Measurements from ENCODE around the gene PREP. TPM values are rescaled to one million over a fixed set of nuclear protein-coding genes. Genes with fewer than 3 reads are reported as not detected.

PREP gene
- total and polyA plus RNA-seq, 2 of the 8 experiments (the other 6 are each of a cell fraction or from before 2014, with no cell fraction given), result 26.8 to 70.0 TPM

DNA sequence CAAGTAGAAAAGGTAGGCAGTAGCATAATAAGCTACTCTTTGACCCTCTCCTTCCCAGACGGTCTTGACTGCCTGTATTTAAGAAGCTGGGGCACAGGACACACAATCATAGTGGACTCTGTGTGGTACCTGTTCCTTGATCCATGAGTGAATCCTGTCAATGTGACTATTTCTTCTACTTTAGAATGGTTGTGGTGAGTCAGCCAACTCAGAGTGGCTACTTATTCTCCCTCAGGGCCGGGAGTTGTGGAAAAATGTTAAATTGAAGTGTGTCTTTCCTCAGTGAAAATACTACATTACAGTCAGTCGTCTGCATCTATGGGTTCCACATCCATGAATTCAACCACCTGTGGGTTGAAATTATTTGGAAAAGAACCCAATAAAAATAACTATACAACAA lies 30.8 kb upstream of the PREP start:
- no peak overlapping the region for H4K5ac ChIP-seq (ENCODE audit: insufficient read length, low read depth, low read length)
- H3K4me1 ChIP-seq (replicated peaks in 1 of 4; ENCODE audit: control insufficient read depth in 3 of 4, insufficient read depth in 4 of 4, low read length in 3 of 4), result no peaks in the 10 kb centered on the region
- no peak overlapping the region for H3K56ac ChIP-seq (replicated peaks; ENCODE audit: insufficient read length, low read depth, low read length)
- H3K18ac ChIP-seq (ENCODE audit: extremely low read depth, low read length), result no peak overlapping the region
- no peak overlapping the region for H2BK120ac ChIP-seq (replicated peaks; ENCODE audit: low read depth, low read length)
- H3K27me3 ChIP-seq (replicated peaks in 1 of 4; ENCODE audit: control insufficient read depth in 3 of 4, extremely low read depth in 1 of 4, insufficient read depth in 3 of 4, low read length in 3 of 4), result no peaks in the 10 kb centered on the region
- ChIA-PET CTCF (ENCODE audit: partially characterized antibody) (interaction anchor here (1.1 to 1.7 kb wide), 2 partner anchors 31 to 56 kb away, joined by 3 read pairs; partner anchors contain the start of gene PREP), POLR2A (ENCODE audit: partially characterized antibody) (no interaction called here)
- H3K9ac ChIP-seq (replicated peaks in 1 of 4; ENCODE audit: extremely low read depth in 1 of 4, low read depth in 3 of 4, low read length in 3 of 4), result no peak overlapping the region
- H3K23ac ChIP-seq (ENCODE audit: insufficient read length), result no peak overlapping the region
- no peak overlapping the region for H2BK12ac ChIP-seq (ENCODE audit: low read depth, low read length)
- H3K4ac ChIP-seq (replicated peaks; ENCODE audit: insufficient read length, low read depth, low read length), result no peak overlapping the region
- no peak overlapping the region for H3K4me3 ChIP-seq (ENCODE audit: extremely low read depth in 1 of 4, insufficient read depth in 2 of 4, low read depth in 3 of 4, low read length in 4 of 4)
- no peak overlapping the region for H3K4me2 ChIP-seq (ENCODE audit: insufficient read depth in 1 of 2, low read depth in 2 of 2, low read length in 2 of 2)
- H4K8ac ChIP-seq (ENCODE audit: extremely low read depth, insufficient read depth, low read length), result no peak overlapping the region
- H3K79me2 ChIP-seq (ENCODE audit: control insufficient read depth in 1 of 2, insufficient read depth in 2 of 2, low read length in 2 of 2), result no peaks in the 10 kb centered on the region
- no peaks in the 10 kb centered on the region for H3K9me3 ChIP-seq (ENCODE audit: insufficient read depth in 2 of 2, low read depth in 1 of 2, low read length in 1 of 2)
- no peak overlapping the region for H3K27ac ChIP-seq (ENCODE audit: low read depth, low read length)
- H4K20me1 ChIP-seq (replicated peaks in 1 of 2; ENCODE audit: control insufficient read depth in 1 of 2, insufficient read depth in 2 of 2, low read length in 2 of 2), result no peaks in the 10 kb centered on the region
- no peaks in the 10 kb centered on the region for H3K23me2 ChIP-seq (ENCODE audit: low read depth, low read length)
- no peak overlapping the region for H3K14ac ChIP-seq (ENCODE audit: insufficient read length)
- H2BK20ac ChIP-seq (ENCODE audit: low read length), result no peak overlapping the region
- no peak overlapping the region for H2AK5ac ChIP-seq (ENCODE audit: low read depth, low read length)
- H4K91ac ChIP-seq (replicated peaks; ENCODE audit: insufficient read length, low read length), result no peak overlapping the region
- no peak overlapping the region for H2AFZ ChIP-seq (ENCODE audit: low read length)
- FAIRE-seq, result no peak
- H2BK5ac ChIP-seq (ENCODE audit: low read depth, low read length), result no peak overlapping the region
- WGBS, 2 experiments (ENCODE audit: extremely low coverage in 1 of 2, insufficient coverage in 1 of 2, insufficient read length in 1 of 2, insufficient replicate concordance in 2 of 2, low coverage in 1 of 2, low lambda C conversion rate in 2 of 2, missing lambda C conversion rate in 1 of 2), result 88% methylated on average over 3 of the region's 3 CpGs; no CpG with 5 or more reads in 1 of the 2 experiments
- no peaks in the 10 kb centered on the region for H3K79me1 ChIP-seq (ENCODE audit: low read depth, low read length)
- TF ChIP-seq BRCA1 (IDR thresholded peaks at IDR 0.05; ENCODE audit: low read depth, low read length) (no peak), NANOG (IDR thresholded peaks at IDR 0.05; ENCODE audit: insufficient read depth, low read depth, low read length, poor library complexity, severe bottlenecking) (no peak), EGR1 (IDR thresholded peaks at IDR 0.05; ENCODE audit: borderline replicate concordance, low read depth, low read length) (no peak), TAF1 (IDR thresholded peaks at IDR 0.05; ENCODE audit: low read depth, low read length) (no peak), SP2 (IDR thresholded peaks at IDR 0.05; ENCODE audit: low read length) (no peak), CEBPB (IDR thresholded peaks at IDR 0.05; ENCODE audit: low read depth, low read length) (no peak), KDM4A (IDR thresholded peaks at IDR 0.05; ENCODE audit: low read depth, low read length, severe bottlenecking) (no peak), POU5F1 (IDR thresholded peaks at IDR 0.05; ENCODE audit: low read depth, low read length) (no peak), TCF12 (IDR thresholded peaks at IDR 0.05; ENCODE audit: low read depth, low read length) (no peak), USF2 (IDR thresholded peaks at IDR 0.05; ENCODE audit: low read length) (no peak)
- H2BK15ac ChIP-seq (ENCODE audit: low read length), result no peak overlapping the region
- no peak for DNase-seq (ENCODE audit: low read depth in 1 of 2, low spot score in 2 of 2)
- H3K36me3 ChIP-seq (ENCODE audit: control insufficient read depth in 2 of 4, insufficient read depth in 4 of 4, low read length in 3 of 4), result no peaks in the 10 kb centered on the region

Measured in H1 (cell line).